HG02610 (cell line): ENCODE data around the gene ADD3.

Source experiments
- ATAC-seq: cut with Tn5 transposase; IDR thresholded peaks from one replicate; pipeline ENCODE4 v1.9.1; 2021; ENCODE audit warnings: mild to moderate bottlenecking, moderate library complexity; ENCODE audit not compliant: unreplicated experiment

ADD3 gene

GRCh38 chr10:110058212-110058611 is 50.4 kb downstream of the ADD3 start:
- ATAC-seq: no peak

- ATAC-seq: peak; percentile 65
Observed at GRCh38 chr10:110059925-110060324, 52.1 kb downstream of the ADD3 start.

- no peak for ATAC-seq
Observed at GRCh38 chr10:110061687-110062086, 53.9 kb downstream of the ADD3 start.

GRCh38 chr10:110065269-110065668 is 57.5 kb downstream of the ADD3 start:
- no peak for ATAC-seq

- ATAC-seq: peak; percentile 39
Observed at GRCh38 chr10:110067960-110068770, 60.4 kb downstream of the ADD3 start.

- ATAC-seq: no peak
Observed at GRCh38 chr10:110068780-110069179, 61.0 kb downstream of the ADD3 start.

GRCh38 chr10:110069502-110069982 is 61.8 kb downstream of the ADD3 start:
- ATAC-seq: peak; percentile 59

GRCh38 chr10:110073896-110074295 is 66.1 kb downstream of the ADD3 start:
- ATAC-seq: no peak

GRCh38 chr10:110074298-110074697 is 66.5 kb downstream of the ADD3 start:
- peak; percentile 36 for ATAC-seq

GRCh38 chr10:110074758-110075671 is 67.2 kb downstream of the ADD3 start:
- no peak for ATAC-seq

DNA sequence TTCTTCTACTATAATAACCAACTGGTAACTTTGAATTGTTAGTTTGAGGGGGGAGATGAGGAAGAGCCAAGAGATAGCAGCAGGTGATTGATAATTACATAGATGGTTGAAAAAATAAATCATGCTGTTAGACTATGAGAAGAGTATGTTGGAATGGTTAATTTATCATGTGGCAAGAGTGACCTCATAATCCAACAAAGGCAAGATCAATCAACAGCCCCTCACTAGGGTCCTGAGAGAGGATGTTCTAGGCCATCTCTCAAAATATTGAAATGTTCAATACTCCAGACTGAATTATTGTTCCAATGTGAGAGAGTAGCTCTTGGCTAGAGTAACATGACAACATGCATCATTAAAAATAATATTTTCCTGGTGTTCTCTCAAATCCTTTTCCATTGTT is 67.9 kb downstream of the ADD3 start:
- ATAC-seq: no peak

- peak; percentile 63 for ATAC-seq
Observed at GRCh38 chr10:110076559-110077318, 69.0 kb downstream of the ADD3 start.

DNA sequence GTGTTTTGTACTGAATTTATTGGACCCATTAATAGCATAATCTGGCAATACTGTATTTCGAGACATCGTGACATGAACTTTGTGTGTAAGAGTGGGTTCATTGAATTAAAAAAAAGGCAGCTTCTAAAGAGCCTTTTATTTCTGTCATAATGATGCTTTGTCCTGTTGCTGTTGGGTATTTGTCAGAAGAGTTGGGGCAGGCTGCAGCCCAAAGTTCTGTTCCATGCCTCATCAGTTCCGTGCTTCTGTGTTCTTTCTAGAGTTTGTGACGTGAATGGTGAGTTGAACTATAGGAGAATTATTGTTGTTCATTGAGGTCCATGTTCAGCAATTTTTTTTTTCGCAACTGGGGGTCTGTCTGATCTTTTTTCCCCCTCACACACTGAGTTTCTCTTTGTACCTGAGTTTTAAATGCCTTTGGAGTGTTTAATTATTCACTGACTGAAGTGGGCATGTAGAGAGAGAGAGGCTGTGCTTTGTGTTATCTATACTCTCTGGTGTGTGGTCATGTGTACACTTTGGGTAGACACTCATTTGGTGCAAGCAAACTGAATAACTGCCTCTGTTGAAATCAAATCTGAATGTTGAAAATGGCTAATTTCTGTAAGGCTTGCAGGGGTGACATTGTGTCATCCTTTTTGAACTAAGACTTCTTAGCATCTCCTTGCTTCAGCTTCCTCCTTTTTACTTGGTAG is 69.8 kb downstream of the ADD3 start:
- ATAC-seq: peak; percentile 22

GRCh38 chr10:110078317-110078716 is 70.5 kb downstream of the ADD3 start:
- ATAC-seq: no peak

DNA sequence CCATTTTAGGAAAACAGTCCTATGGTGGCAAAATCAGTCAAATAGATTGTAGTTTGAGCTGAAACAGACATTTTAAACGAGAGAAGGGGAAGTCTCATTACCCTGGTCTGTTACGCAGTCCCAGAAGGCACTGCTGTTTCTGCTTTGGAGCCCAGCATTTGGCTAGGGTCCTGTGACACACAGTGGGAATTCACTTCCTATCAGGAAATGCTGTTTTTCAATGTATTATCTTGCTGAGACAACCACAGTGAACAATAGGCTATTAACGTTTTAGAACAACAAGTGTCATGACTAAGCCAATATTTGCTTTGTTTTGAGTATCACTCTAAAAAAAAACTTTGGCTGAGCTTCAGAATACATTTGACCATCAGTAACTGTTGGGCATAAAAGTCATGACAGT is 74.1 kb downstream of the ADD3 start:
- ATAC-seq: no peak

- ATAC-seq: no peak
Observed at GRCh38 chr10:110083884-110084283, 76.1 kb downstream of the ADD3 start.

GRCh38 chr10:110087682-110088081 is 79.9 kb downstream of the ADD3 start:
- ATAC-seq: no peak

GRCh38 chr10:110088367-110089104 is 80.8 kb downstream of the ADD3 start:
- no peak for ATAC-seq

DNA sequence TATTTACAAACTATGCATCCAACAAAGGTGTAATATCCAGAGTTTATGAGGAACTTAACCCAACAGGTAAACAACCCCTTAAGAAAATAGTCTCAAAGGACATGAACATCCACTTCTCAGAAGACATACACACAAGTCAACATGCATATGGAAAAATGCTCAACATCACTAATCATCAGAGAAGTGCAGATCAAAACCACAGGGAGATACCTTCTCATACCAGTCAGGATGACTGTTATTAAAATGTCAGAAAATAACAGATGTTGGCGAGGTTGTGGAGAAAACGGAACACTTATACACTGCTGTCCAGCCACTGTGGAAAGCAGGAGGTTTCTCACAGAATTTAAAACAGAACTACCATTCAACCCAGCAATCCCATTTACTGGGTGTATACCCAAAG is 84.0 kb downstream of the ADD3 start:
- ATAC-seq: no peak

DNA sequence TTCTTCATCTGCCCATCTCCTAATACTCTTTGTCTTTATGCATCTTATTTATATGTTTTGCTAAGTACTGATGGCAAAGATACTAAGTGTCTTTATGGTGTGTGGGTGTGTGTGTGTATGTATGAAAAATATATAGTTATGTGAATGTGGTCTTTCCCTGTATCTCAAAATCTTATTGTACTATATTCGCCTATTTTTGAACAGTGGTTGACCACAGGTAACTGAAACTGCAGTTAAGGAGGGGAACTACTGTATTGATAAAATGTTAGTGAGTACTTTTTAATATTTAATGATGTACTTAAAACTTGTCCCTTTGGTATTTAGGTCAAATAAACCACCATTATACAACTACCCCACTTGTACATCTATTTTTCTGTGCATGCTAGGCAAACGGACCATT is 85.9 kb downstream of the ADD3 start:
- no peak for ATAC-seq
